HEK293T (cell line): ENCODE results near the gene RBBP8NL.

ENCODE experiments used
- CTCF ChIA-PET: fragments of 350-600 bp; formaldehyde crosslinking; extraction: SDS; loops from one replicate; lab custom pipeline; 2021; ENCODE audit warnings: antibody characterized with exemption, inconsistent platforms; lab: Yijun Ruan, JAX
- POLR2A ChIA-PET: fragments of 350-600 bp; formaldehyde crosslinking; extraction: SDS; loops from one replicate; lab custom pipeline; 2020; ENCODE audit warnings: antibody characterized with exemption, inconsistent platforms; lab: Yijun Ruan, JAX
- DNase-seq: peaks from one replicate; pipeline ENCODE4 v3.0.0; 2012; ENCODE audit warnings: mixed read lengths; ENCODE audit errors: extremely low spot score
- ARNT ChIP-seq: fragments of 450-650 bp; IDR thresholded peaks from 2 replicates; pipeline ENCODE4 v1.6.1; 2017; ENCODE audit warnings: mild to moderate bottlenecking
- BHLHE40 ChIP-seq: fragments of 450-650 bp; IDR thresholded peaks from 2 replicates; pipeline ENCODE4 v1.6.1; 2016; ENCODE audit warnings: mild to moderate bottlenecking, moderate library complexity, borderline replicate concordance
- CTBP1 ChIP-seq: fragments of 450-650 bp; IDR thresholded peaks from 2 replicates; pipeline ENCODE4 v1.6.1; 2016; ENCODE audit warnings: borderline replicate concordance
- ELF4 ChIP-seq: fragments of 450-650 bp; IDR thresholded peaks from 2 replicates; pipeline ENCODE4 v1.6.1; 2017; ENCODE audit warnings: antibody characterized with exemption
- FOXA1 ChIP-seq: fragments of 450-650 bp; IDR thresholded peaks from 2 replicates; pipeline ENCODE4 v1.6.1; 2016; ENCODE audit warnings: mild to moderate bottlenecking
- FOXK2 ChIP-seq: fragments of 450-650 bp; IDR thresholded peaks from 2 replicates; pipeline ENCODE4 v1.6.1; 2016; ENCODE audit warnings: mild to moderate bottlenecking
- FOXM1 ChIP-seq: fragments of 450-650 bp; IDR thresholded peaks from 2 replicates; pipeline ENCODE4 v1.6.1; 2017; ENCODE audit warnings: mild to moderate bottlenecking, borderline replicate concordance
- HDGF ChIP-seq: fragments of 450-650 bp; IDR thresholded peaks from 2 replicates; pipeline ENCODE4 v1.6.1; 2017; ENCODE audit warnings: antibody characterized with exemption, borderline replicate concordance
- L3MBTL2 ChIP-seq: fragments of 450-650 bp; conservative IDR thresholded peaks from 2 replicates; pipeline ENCODE4 v1.6.1; 2016; ENCODE audit warnings: mild to moderate bottlenecking
- LEF1 ChIP-seq: fragments of 450-650 bp; IDR thresholded peaks from 2 replicates; pipeline ENCODE4 v1.6.1; 2017; ENCODE audit warnings: mild to moderate bottlenecking, borderline replicate concordance
- NFRKB ChIP-seq: fragments of 450-650 bp; IDR thresholded peaks from 2 replicates; pipeline ENCODE4 v1.6.1; 2016; ENCODE audit warnings: mild to moderate bottlenecking, moderate library complexity
- PKNOX1 ChIP-seq: fragments of 450-650 bp; IDR thresholded peaks from 2 replicates; pipeline ENCODE4 v1.6.1; 2016
- SP1 ChIP-seq: fragments of 450-650 bp; IDR thresholded peaks from 2 replicates; pipeline ENCODE4 v1.6.1; 2017
- SUZ12 ChIP-seq: fragments of 450-650 bp; IDR thresholded peaks from 2 replicates; pipeline ENCODE4 v1.6.1; 2016; ENCODE audit warnings: mild to moderate bottlenecking
- TARDBP ChIP-seq: fragments of 450-650 bp; IDR thresholded peaks from 2 replicates; pipeline ENCODE4 v1.6.1; 2016
- ZNF384 ChIP-seq: fragments of 450-650 bp; IDR thresholded peaks from 2 replicates; pipeline ENCODE4 v1.6.1; 2016

RBBP8NL gene

GRCh38 chr20:62439218-62439617 lies 11.9 kb upstream of the RBBP8NL start:
- DNase-seq = no peak
- TF ChIP-seq NFRKB (no peak), CTBP1 (no peak), PKNOX1 (no peak), SP1 (no peak), ZNF384 (no peak), TARDBP (no peak), HDGF (no peak), ELF4 (no peak), ARNT (no peak), BHLHE40 (no peak), SUZ12 (no peak), FOXK2 (no peak), FOXM1 (no peak), FOXA1 (no peak), LEF1 (no peak)
- ChIA-PET POLR2A (no interaction called here), CTCF (no interaction called here)

GRCh38 chr20:62437927-62438326 lies 10.6 kb upstream of the RBBP8NL start:
- ChIA-PET POLR2A (no interaction called here), CTCF (no interaction called here)
- DNase-seq = no peak

GRCh38 chr20:62437496-62437895 lies 10.2 kb upstream of the RBBP8NL start:
- POLR2A ChIA-PET = no interaction called here
- TF ChIP-seq ELF4 = no peak
- DNase-seq = no peak
- CTCF ChIA-PET = no interaction called here

More at GRCh38 chr20:62437927-62438326, 10.6 kb upstream of the RBBP8NL start:
- no peak for TF ChIP-seq FOXK2
- TF ChIP-seq ARNT = no peak
- no peak for TF ChIP-seq BHLHE40
- no peak for TF ChIP-seq ELF4
- no peak for TF ChIP-seq PKNOX1
- TF ChIP-seq SP1 = no peak
- TF ChIP-seq HDGF = no peak
- no peak for TF ChIP-seq TARDBP
- no peak for TF ChIP-seq LEF1
- TF ChIP-seq NFRKB = no peak
- no peak for TF ChIP-seq CTBP1
- no peak for TF ChIP-seq L3MBTL2
- TF ChIP-seq FOXA1 = no peak
- no peak for TF ChIP-seq SUZ12
- TF ChIP-seq FOXM1 = no peak

- ChIA-PET CTCF (no interaction called here), POLR2A (no interaction called here)
- no peak for TF ChIP-seq FOXM1
- TF ChIP-seq L3MBTL2 = no peak
- TF ChIP-seq ARNT = no peak
- TF ChIP-seq CTBP1 = no peak
- no peak for TF ChIP-seq HDGF
- no peak for TF ChIP-seq ZNF384
- TF ChIP-seq ELF4 = no peak
- no peak for TF ChIP-seq SP1
- TF ChIP-seq NFRKB = no peak
- TF ChIP-seq SUZ12 = no peak
- no peak for TF ChIP-seq FOXK2
- no peak for TF ChIP-seq TARDBP
- no peak for DNase-seq
Measured at GRCh38 chr20:62436692-62437091, 9.4 kb upstream of the RBBP8NL start.

GRCh38 chr20:62433658-62434497 lies 6.5 kb upstream of the RBBP8NL start:
- ChIA-PET POLR2A (no interaction called here), CTCF (interaction anchor here (0.5 kb wide), 1 partner anchor 781 kb away, joined by 3 read pairs; no protein-coding TSS in a partner anchor)
- TF ChIP-seq FOXM1 = no peak
- peak; percentile 74 for TF ChIP-seq PKNOX1
- DNase-seq = no peak

- DNase-seq = no peak
- ChIA-PET CTCF (no interaction called here), POLR2A (no interaction called here)
- TF ChIP-seq ARNT (no peak), PKNOX1 (no peak)
Measured at GRCh38 chr20:62430866-62431447, 3.6 kb upstream of the RBBP8NL start.
